Stimulated activated CD8-positive, alpha-beta memory T cell treated with anti-CD3 and anti-CD28 coated beads, Interleukin-4, amount 100 ng/mL, for 4 hours (primary cell): ENCODE results near the gene MITD1.
"Not testable (repeated sequence)": the region's sequence is repeated elsewhere in the genome, so short reads cannot be mapped to it uniquely, and the experiment has no call there.

Experiments used
- DNase-seq, 2 donors: peaks; one replicate each; pipeline ENCODE4 v3.0.0-alpha.2; 2020; ENCODE audit warnings: low read depth in 2 of 2, low spot score in 1 of 2

Gene MITD1

GRCh38 chr2:99180755-99181623 is at the start of gene MITD1, which contains the start of gene MRPL30:
Gene MITD1, minus strand, starts transcription at chr2:99181058. Its CDS starts 77 bp downstream, at chr2:99180981.
Gene MRPL30, plus strand, starts transcription at chr2:99181184. Its CDS starts 5,020 bp downstream, at chr2:99186204.
- peak; percentile 79 to 83 for DNase-seq

- DNase-seq, result no peak
Observed at GRCh38 chr2:99217929-99218501, 37.2 kb upstream of the MITD1 start.

GRCh38 chr2:99216096-99216495 is 35.2 kb upstream of the MITD1 start:
- DNase-seq, result no peak

- DNase-seq, result no peak
Observed at GRCh38 chr2:99205491-99205890, 24.6 kb upstream of the MITD1 start.

- no peak for DNase-seq
Observed at GRCh38 chr2:99201959-99202678, 21.3 kb upstream of the MITD1 start.

GRCh38 chr2:99200076-99200800 is 19.4 kb upstream of the MITD1 start:
- no peak for DNase-seq

- DNase-seq, result no peak
Observed at GRCh38 chr2:99198103-99198841, 17.4 kb upstream of the MITD1 start.

- DNase-seq, result not testable (repeated sequence)
Observed at GRCh38 chr2:99192364-99192763, 11.5 kb upstream of the MITD1 start.

- DNase-seq, result no peak
Observed at GRCh38 chr2:99190548-99190947, 9.7 kb upstream of the MITD1 start.

GRCh38 chr2:99188357-99188756 is 7.5 kb upstream of the MITD1 start:
- DNase-seq, result no peak

- no peak for DNase-seq
Observed at GRCh38 chr2:99187011-99187410, 6.2 kb upstream of the MITD1 start.

GRCh38 chr2:99184811-99185210 is 4.0 kb upstream of the MITD1 start:
- DNase-seq, result no peak

- DNase-seq, result no peak
Observed at GRCh38 chr2:99183025-99183424, 2.2 kb upstream of the MITD1 start.

- no peak for DNase-seq
Observed at GRCh38 chr2:99181624-99182000, 754 bp upstream of the MITD1 start.

- no peak for DNase-seq
Observed at GRCh38 chr2:99171377-99172140, 9.3 kb downstream of the MITD1 start.

- no peak for DNase-seq
Observed at GRCh38 chr2:99169534-99169933, 11.3 kb downstream of the MITD1 start.

- no peak for DNase-seq
Observed at GRCh38 chr2:99166218-99166617, 14.6 kb downstream of the MITD1 start.

- DNase-seq, result no peak
Observed at GRCh38 chr2:99159594-99159993, 21.3 kb downstream of the MITD1 start.

- no peak for DNase-seq
Observed at GRCh38 chr2:99158599-99158998, 22.3 kb downstream of the MITD1 start.

- no peak for DNase-seq
Observed at GRCh38 chr2:99156891-99157290, 24.0 kb downstream of the MITD1 start.
